GM19395 (cell line): ENCODE results near the gene ZDHHC3.
A peak's percentile ranks its signal among the peaks of the same experiment; 100 is the strongest.
"Not testable (repeated sequence)": the region's sequence is repeated elsewhere in the genome, so short reads cannot be mapped to it uniquely, and the experiment has no call there.

Source experiments
- ATAC-seq: cut with Tn5 transposase; IDR thresholded peaks from one replicate; pipeline ENCODE4 v1.9.1; 2021; ENCODE audit warnings: mild to moderate bottlenecking, moderate library complexity; ENCODE audit not compliant: unreplicated experiment

Gene ZDHHC3

DNA sequence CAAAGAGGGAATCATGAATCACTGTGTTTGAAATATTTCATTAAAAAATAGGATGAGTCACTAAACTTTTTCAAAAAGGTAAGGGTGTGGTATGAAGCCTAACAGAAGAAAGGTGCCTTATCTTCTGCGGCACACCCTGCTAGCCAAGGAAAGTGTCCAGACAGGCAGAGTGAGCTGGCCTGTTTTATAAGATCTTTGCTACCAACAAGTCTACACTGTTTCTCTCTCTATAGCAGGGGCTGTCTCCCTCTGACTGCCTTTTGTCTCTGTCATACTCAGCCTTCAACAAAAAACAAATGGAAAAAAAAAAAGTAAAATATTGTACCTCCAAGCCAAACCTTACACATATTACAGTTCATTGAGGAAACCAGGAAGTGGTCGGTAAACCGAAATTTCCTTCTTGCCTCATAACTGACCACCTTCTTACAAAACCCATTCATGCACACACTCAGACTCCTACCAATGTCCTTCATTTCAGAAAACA, 9.1 kb downstream of the ZDHHC3 start:
- no peak for ATAC-seq

- ATAC-seq, result no peak
Measured at GRCh38 chr3:44965165-44965564, 10.8 kb downstream of the ZDHHC3 start.

- no peak for ATAC-seq
Measured at GRCh38 chr3:44963571-44964325, 12.2 kb downstream of the ZDHHC3 start.

DNA sequence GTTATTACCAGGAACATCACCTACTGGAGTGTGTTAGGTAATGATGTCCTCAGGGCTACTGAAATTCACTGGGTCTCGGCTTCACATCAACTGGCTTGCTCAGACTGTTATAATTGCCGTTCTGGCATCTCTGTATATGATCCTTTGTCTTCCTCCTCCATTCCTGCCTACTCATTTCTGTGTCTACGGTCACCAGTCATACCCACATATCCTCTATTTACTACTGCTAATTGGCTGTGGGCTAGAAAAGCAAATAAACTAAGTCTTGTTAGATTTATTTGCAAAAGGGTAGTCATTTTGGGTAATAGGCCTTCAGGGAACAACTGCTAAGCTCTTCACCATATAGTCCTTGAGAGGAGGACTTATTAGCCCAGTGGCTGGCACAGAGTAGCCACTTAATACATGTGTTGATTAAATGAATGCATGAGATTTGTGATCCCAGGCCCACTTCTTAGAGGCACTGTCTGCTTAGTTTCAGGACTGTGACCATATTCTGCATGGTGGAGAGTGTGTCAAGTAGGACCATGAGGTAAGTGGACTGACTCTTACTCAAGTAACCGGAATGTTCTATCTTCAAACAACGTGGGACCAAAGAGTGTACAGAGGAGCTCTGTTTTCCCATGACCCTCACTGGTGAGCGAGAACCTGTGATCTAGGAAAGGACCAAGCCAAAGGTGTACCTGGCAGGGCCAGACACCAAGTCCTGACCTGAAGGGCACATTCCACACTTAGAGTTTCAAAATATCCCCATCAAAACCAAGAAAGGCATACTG, 13.2 kb downstream of the ZDHHC3 start:
- ATAC-seq, result no peak

DNA sequence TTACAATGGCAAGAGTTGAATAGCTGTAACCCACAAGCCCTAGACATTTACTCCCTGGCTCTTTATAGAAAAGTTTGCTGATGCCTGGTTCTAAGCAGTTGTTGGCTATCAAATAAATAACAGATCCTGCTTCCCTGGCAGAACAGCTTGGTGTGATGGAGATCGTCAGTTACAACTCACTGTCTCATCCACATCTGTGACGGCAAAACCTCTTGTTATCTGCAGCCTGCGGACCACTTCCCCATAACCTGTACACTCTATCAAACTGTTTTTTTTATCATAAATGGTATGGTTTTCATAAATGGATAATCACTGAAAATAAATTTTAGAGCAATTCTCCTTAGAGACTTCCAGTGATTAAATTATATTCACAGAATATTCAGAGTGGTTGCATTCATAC, 14.1 kb downstream of the ZDHHC3 start:
- ATAC-seq, result no peak

DNA sequence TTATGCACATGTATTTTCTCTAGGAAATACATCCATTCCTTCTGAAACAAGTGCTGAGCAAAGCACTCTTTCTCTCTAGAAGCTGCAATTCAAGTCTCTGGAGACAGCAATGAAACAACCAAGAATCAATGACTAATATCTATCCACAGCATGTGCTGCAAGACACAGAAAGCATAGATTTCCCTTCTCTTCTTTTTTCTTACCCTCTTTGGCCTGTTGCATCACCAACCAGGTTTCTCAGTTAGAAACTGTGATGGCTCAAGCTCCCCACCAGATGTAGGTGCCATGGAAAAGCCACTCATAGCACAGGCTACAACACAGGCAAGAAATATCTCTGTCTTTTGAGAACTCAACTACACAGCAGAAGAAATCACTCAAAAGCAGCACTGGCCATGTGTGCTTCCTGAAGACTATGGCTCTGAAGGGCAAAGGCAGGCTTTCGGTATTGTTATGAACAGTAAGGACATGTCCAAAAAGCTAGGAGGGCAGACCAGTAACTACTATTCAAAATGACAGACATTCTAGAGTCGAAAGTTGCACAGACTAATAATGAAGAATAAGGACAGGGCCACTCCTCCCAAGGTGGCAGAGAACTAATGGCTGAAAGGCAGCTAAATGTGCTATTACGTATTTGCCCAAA, 15.5 kb downstream of the ZDHHC3 start:
- peak; percentile 64 for ATAC-seq

GRCh38 chr3:44958386-44958785, 17.6 kb downstream of the ZDHHC3 start:
- no peak for ATAC-seq

DNA sequence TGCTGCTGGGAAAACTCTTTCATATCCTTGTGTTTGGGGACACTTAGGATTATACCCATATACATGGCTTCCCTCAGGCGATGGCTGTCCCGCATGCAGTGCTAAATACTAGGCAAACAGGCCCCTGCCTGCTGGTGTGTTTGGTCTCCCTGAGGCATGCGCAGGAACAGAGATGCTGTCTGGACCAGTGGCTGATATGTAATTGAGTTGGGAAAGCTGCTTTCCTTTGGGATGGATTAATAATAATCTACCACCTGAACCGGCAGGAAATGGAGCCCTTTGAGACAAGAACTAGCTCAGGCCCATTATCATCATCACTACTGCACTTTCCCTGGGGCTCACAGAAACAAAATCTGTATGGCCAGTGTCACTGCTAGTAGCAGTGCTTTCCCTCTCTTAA, 18.0 kb downstream of the ZDHHC3 start:
- no peak for ATAC-seq

DNA sequence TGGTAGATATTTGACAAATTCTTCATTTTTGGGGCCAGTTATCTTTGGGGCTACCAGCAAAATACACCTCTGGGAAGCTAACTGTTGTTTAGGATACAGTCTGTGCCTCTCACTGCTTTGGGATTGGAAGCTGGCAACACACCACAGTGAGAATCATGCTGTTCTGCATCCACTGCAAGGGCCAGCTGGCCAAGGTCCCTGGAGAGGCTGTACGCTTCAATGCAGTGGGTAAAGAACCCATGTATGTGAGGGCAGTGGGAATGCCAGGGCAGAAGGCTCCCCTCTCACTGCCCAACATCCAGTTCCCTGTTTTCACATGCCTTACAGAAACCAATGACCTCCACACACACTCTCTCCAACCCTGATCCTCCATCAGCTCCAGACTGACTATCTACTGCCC, 20.1 kb downstream of the ZDHHC3 start:
- no peak for ATAC-seq

GRCh38 chr3:44954962-44955361, 21.0 kb downstream of the ZDHHC3 start:
- ATAC-seq, result peak; percentile 69

DNA sequence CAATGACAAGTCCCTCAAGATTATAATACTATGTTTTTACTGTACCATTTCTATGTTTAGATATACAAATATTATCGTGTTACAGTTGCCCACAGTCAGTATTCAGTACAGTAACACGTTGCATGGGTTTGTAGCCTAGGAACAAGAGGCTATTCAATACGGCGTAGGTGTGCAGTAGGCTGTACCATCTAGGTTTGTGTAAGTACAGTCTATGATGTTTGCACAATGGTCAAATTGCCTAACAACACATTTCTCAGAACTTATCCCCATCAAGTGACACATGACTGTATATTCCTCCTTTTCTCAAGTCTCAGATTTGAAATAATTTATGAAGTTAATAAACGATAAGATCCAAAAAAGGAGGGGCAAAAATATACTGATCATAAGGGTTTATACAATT, 21.7 kb downstream of the ZDHHC3 start:
- ATAC-seq, result no peak

- no peak for ATAC-seq
Measured at GRCh38 chr3:44952689-44953088, 23.3 kb downstream of the ZDHHC3 start.

DNA sequence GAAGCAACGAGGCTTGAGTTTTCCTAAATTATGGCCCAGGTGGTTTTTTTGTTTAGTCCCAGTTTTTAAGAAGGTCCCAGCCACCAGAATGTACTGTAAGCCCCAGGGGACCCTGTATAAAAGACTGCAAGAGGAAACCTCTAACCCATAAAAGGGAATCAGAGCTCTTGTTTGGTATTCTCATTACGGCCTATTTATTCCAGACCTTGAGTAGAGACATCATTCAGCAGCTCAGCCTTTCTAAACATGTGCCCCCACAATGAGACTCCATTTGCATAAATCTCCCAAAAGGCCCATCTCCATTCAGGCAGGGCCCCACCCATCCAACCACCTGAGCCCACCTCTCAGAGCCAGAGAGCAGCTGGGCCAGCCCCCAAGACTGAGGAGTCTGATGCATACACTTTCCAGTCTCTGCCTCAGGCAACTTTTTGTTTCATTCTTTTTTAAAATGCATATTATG, 25.7 kb downstream of the ZDHHC3 start:
- ATAC-seq, result no peak

DNA sequence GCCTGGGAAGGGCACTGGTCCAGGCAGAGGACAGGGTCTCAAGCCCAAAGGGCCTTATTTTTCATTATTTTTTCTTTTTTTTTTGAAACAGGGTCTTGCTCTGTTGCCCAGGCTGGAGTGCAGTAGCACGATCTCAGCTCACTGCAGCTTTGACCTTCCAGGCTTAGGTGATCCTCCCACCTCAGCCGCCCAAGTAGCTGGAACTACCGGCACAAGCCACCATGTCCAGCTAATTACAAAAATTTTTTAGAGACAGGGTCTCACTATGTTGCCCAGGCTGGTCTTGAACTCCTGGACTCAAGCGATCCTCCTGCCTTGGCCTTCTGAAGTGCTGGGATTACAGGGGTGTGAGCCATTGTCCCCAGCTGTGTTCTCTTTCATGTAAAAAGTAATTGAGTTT, 26.2 kb downstream of the ZDHHC3 start:
- ATAC-seq, result not testable (repeated sequence)

- no peak for ATAC-seq
Measured at GRCh38 chr3:44948239-44948638, 27.7 kb downstream of the ZDHHC3 start.

- ATAC-seq, result no peak
Measured at GRCh38 chr3:44942202-44942921, 33.6 kb downstream of the ZDHHC3 start.

- no peak for ATAC-seq
Measured at GRCh38 chr3:44939581-44940036, 36.4 kb downstream of the ZDHHC3 start.

DNA sequence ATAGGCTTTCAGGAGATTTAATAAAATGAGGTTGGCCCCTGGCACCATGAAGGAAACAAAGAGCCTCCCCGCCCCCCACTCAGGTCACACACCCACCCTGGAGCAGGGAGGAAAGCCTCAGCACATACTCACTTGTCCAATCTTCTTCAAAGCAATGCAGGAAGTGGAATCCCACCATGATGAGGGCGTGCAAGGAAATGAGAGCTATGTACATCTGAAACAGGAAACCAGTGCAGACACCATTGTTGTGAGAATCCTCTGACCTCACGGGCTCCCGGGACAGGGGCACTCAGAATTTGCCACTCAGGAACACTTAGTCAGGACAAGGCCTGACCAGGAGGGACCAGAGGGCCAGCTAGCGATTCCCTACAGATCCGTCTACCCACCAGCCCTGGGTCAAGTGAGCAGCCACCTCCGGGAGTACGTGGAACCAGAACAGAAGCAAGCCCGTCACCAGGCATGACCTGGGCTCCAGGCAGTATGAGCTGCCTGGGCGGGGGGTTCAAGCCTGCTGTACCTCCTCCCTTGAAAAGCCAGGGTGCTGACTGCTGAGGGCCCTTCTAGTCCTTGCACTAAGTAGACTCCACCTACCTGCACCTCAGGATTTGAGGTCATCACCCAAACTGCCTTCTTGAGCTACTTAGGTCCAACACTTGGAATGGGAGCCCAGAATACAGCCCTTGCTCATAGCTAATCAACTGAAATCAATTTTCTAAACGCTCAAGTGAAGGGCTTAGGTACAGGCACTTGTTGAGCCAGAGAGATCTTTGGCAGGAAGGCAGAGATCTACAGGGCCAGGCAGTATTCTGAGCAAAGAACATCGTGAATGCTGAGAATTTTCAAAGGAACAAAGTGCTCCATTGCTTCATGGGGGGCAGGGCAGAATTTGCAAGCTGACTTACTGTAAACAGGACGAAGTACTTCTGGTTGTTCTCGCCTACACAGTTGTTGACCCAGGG, 42.7 kb downstream of the ZDHHC3 start:
- ATAC-seq, result no peak

DNA sequence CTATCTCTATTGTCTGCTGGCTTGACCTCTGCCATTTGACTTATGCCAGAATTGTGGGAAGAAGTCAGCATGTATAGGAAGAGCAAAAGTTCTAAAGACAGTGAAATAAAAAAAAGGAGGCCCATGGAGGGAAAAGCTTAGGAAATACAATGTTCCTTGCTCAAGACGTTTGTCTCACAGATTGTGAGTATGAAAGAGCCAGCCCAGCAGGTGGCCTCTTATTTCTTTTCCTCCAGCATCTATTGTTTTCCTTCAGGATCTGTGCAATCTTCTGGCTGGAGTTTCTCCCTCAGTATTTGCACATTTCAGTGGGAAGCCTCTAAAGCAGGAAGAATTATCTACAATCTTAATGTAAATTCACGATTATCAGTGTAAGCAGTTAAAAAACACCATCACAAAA, 43.7 kb downstream of the ZDHHC3 start:
- no peak for ATAC-seq

GRCh38 chr3:44931791-44932190, 44.2 kb downstream of the ZDHHC3 start:
- no peak for ATAC-seq
